CD8-positive, alpha-beta memory T cell (primary cell): ENCODE measurements around the gene LUZP1. TPM values are rescaled to one million over a fixed set of nuclear protein-coding genes. Genes with fewer than 3 reads are reported as not detected.

ENCODE experiments used
- CTCF ChIA-PET: fragments of 350-600 bp; sonication (Branson Sonifier 250); formaldehyde crosslinking; loops from one replicate; lab custom pipeline; 2021; ENCODE audit warnings: antibody characterized with exemption; lab: Charles Lee
- POLR2A ChIA-PET: fragments of 350-600 bp; sonication (Branson Sonifier 250); formaldehyde crosslinking; loops from one replicate; lab custom pipeline; 2021; ENCODE audit warnings: antibody characterized with exemption; lab: Charles Lee
- DNase-seq, 5 donors: peaks; one replicate each; pipeline versions ENCODE4 v3.0.0 to v3.0.0-alpha.2; 2020 to 2022; ENCODE audit warnings: mixed read lengths in 1 of 5
- H3K27ac ChIP-seq: one replicate; pipeline ENCODE4 v1.7.0; 2013; ENCODE audit warnings: low read depth, mild to moderate bottlenecking, low read length, moderate library complexity
- H3K27me3 ChIP-seq: 2 replicates; pipeline ENCODE4 v1.7.0; 2013; ENCODE audit warnings: low read length, mild to moderate bottlenecking; ENCODE audit not compliant: insufficient read depth, poor library complexity, severe bottlenecking
- H3K36me3 ChIP-seq: 2 replicates; pipeline ENCODE4 v1.7.0; 2013; ENCODE audit warnings: mild to moderate bottlenecking, low read length, moderate library complexity; ENCODE audit not compliant: insufficient read depth
- H3K4me1 ChIP-seq: 2 replicates; pipeline ENCODE4 v1.7.0; 2013; ENCODE audit warnings: mild to moderate bottlenecking, low read length, moderate library complexity; ENCODE audit not compliant: insufficient read depth
- H3K4me3 ChIP-seq: 2 replicates; pipeline ENCODE4 v1.7.0; 2013; ENCODE audit warnings: mild to moderate bottlenecking, low read length
- H3K9me3 ChIP-seq: 2 replicates; pipeline ENCODE4 v1.7.0; 2013; ENCODE audit warnings: mild to moderate bottlenecking, low read length
- H3K27ac Mint-ChIP-seq, 8 donors: one replicate each; pipeline ENCODE4 v1.8.0; 2020 to 2021; ENCODE audit warnings: mixed read lengths in 8 of 8, mild to moderate bottlenecking in 6 of 8, inconsistent platforms in 3 of 8, moderate library complexity in 3 of 8
- H3K27me3 Mint-ChIP-seq, 2 donors: one replicate each; pipeline ENCODE4 v1.8.0; 2020 to 2021; ENCODE audit warnings: mixed read lengths in 2 of 2, mild to moderate bottlenecking in 1 of 2, moderate library complexity in 1 of 2
- H3K36me3 Mint-ChIP-seq, 3 donors: one replicate each; pipeline ENCODE4 v1.8.0; 2020 to 2021; ENCODE audit warnings: mixed read lengths in 3 of 3, inconsistent platforms in 1 of 3, mild to moderate bottlenecking in 1 of 3
- H3K4me1 Mint-ChIP-seq, 3 donors: one replicate each; pipeline ENCODE4 v1.8.0; 2020 to 2021; ENCODE audit warnings: mixed read lengths in 3 of 3, inconsistent platforms in 1 of 3, mild to moderate bottlenecking in 1 of 3
- H3K4me3 Mint-ChIP-seq, 7 donors: one replicate each; pipeline ENCODE4 v1.8.0; 2020 to 2021; ENCODE audit warnings: mixed read lengths in 7 of 7, mild to moderate bottlenecking in 6 of 7, moderate library complexity in 4 of 7, inconsistent platforms in 2 of 7
- H3K9me3 Mint-ChIP-seq, 5 donors: one replicate each; pipeline ENCODE4 v1.8.0; 2020 to 2022; ENCODE audit warnings: mixed read lengths in 5 of 5, mild to moderate bottlenecking in 3 of 5, moderate library complexity in 2 of 5, inconsistent platforms in 1 of 5
- polyA plus RNA-seq: library from polyadenylated mRNA; unstranded; fragments of 300-500 nt; fragmentation: Illumina TruSeq; gene quantifications from one replicate; pipeline ENCODE4 v1.2.3, GENCODE V29; 2021
- total RNA-seq, 2 experiments: library from RNA; stranded (reverse); gene quantifications; one replicate each; pipeline ENCODE4 v1.2.3, GENCODE V29; 2021

Gene LUZP1
- total and polyA plus RNA-seq, 3 experiments from 2014 or later: 19.5 to 32.8 (median 19.6) TPM

DNA sequence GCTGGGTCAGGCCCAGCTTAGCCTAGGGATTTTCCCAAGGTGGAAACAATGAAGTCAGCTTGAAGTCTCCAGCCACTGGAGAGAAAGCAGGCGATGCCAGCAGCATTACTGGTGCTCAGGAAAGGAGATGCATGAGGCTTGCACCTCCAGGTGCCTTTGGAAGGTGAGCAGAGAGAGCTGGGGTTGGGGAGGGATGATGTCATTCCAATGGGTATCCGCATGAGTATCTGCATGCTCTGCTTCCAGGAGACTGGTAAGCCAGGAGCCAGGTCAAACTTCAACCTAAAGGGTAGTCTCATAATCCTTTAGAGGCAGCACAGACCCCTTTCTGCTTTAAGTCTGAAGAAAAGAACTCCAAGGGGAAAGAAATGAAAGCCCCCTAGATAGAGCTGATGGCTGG is 80.6 kb downstream of the LUZP1 start:
- Mint-ChIP-seq H3K9me3 (no peaks in the 10 kb centered on the region), H3K36me3 (peaks cover under 1 to 89% (median 17%) of the 10 kb centered on the region in 3 donors), H3K27ac (peak overlapping the region in 2 of 8 donors; percentile 12 to 63), H3K4me3 (no peak overlapping the region), H3K27me3 (no peaks in the 10 kb centered on the region), H3K4me1 (no peaks in the 10 kb centered on the region)
- Histone ChIP-seq H3K36me3 (peaks cover 23% of the 10 kb centered on the region), H3K9me3 (no peaks in the 10 kb centered on the region), H3K4me1 (no peaks in the 10 kb centered on the region), H3K4me3 (no peak overlapping the region), H3K27me3 (no peaks in the 10 kb centered on the region), H3K27ac (no peak overlapping the region)
- ChIA-PET POLR2A (no interaction called here), CTCF (interaction anchor here (1.2 kb wide), 1 partner anchor 96 kb away, joined by 6 read pairs; no protein-coding TSS in a partner anchor)
- no peak for DNase-seq

GRCh38 chr1:23085696-23086095 is 83.0 kb downstream of the LUZP1 start:
- Histone ChIP-seq H3K36me3 (peaks cover 38% of the 10 kb centered on the region), H3K9me3 (no peaks in the 10 kb centered on the region), H3K27ac (no peak overlapping the region), H3K4me1 (no peaks in the 10 kb centered on the region), H3K27me3 (no peaks in the 10 kb centered on the region), H3K4me3 (no peak overlapping the region)
- H3K27me3 Mint-ChIP-seq: no peaks in the 10 kb centered on the region
- DNase-seq: no peak
- no peak overlapping the region for H3K4me3 Mint-ChIP-seq
- H3K9me3 Mint-ChIP-seq: no peaks in the 10 kb centered on the region
- H3K36me3 Mint-ChIP-seq: peaks cover 0 to 91% (median 27%) of the 10 kb centered on the region in 3 donors
- POLR2A ChIA-PET: no interaction called here
- H3K4me1 Mint-ChIP-seq: peaks cover 0 to under 1% (median 0%) of the 10 kb centered on the region in 3 donors
- CTCF ChIA-PET: no interaction called here
- H3K27ac Mint-ChIP-seq: peak overlapping the region in 4 of 8 donors; percentile 2 to 42 (median 20)

- no peak for DNase-seq
- Histone ChIP-seq H3K36me3 (peaks cover 46% of the 10 kb centered on the region), H3K4me1 (no peaks in the 10 kb centered on the region), H3K27ac (no peak overlapping the region), H3K9me3 (no peaks in the 10 kb centered on the region), H3K27me3 (no peaks in the 10 kb centered on the region), H3K4me3 (no peak overlapping the region)
- peak overlapping the region in 3 of 8 donors; percentile 18 to 35 (median 23) for H3K27ac Mint-ChIP-seq
- H3K4me1 Mint-ChIP-seq: peaks cover 0 to 2% (median 0%) of the 10 kb centered on the region in 3 donors
- H3K36me3 Mint-ChIP-seq: peaks cover 0 to 93% (median 28%) of the 10 kb centered on the region in 3 donors
- H3K4me3 Mint-ChIP-seq: no peak overlapping the region
- ChIA-PET POLR2A (no interaction called here), CTCF (no interaction called here)
- no peaks in the 10 kb centered on the region for H3K9me3 Mint-ChIP-seq
- no peaks in the 10 kb centered on the region for H3K27me3 Mint-ChIP-seq
Observed at GRCh38 chr1:23084880-23085279, 83.8 kb downstream of the LUZP1 start.

GRCh38 chr1:23083714-23084480 is 84.8 kb downstream of the LUZP1 start:
- Mint-ChIP-seq H3K4me1 (peaks cover 0 to 2% (median 0%) of the 10 kb centered on the region in 3 donors), H3K9me3 (no peaks in the 10 kb centered on the region), H3K4me3 (no peak overlapping the region), H3K27ac (peak overlapping the region in 3 of 8 donors; percentile 47 to 65 (median 51)), H3K27me3 (no peaks in the 10 kb centered on the region), H3K36me3 (peaks cover 0 to 97% (median 33%) of the 10 kb centered on the region in 3 donors)
- H3K27ac ChIP-seq: no peak overlapping the region
- no peak overlapping the region for H3K4me3 ChIP-seq
- ChIA-PET POLR2A (no interaction called here), CTCF (no interaction called here)
- peaks cover 52% of the 10 kb centered on the region for H3K36me3 ChIP-seq
- no peaks in the 10 kb centered on the region for H3K27me3 ChIP-seq
- DNase-seq: no peak
- H3K4me1 ChIP-seq: no peaks in the 10 kb centered on the region
- no peaks in the 10 kb centered on the region for H3K9me3 ChIP-seq

GRCh38 chr1:23081376-23081775 is 87.3 kb downstream of the LUZP1 start:
- H3K9me3 ChIP-seq: no peaks in the 10 kb centered on the region
- peak overlapping the region in 1 of 8 donors; percentile 21 for H3K27ac Mint-ChIP-seq

GRCh38 chr1:23080885-23081284 is 87.8 kb downstream of the LUZP1 start:
- Histone ChIP-seq H3K36me3 (peaks cover 46% of the 10 kb centered on the region), H3K9me3 (no peaks in the 10 kb centered on the region), H3K4me3 (no peak overlapping the region), H3K4me1 (no peaks in the 10 kb centered on the region), H3K27me3 (no peaks in the 10 kb centered on the region), H3K27ac (no peak overlapping the region)
- ChIA-PET POLR2A (no interaction called here), CTCF (interaction anchor here (1.8 kb wide), 1 partner anchor 22 kb away, joined by 4 read pairs; no protein-coding TSS in a partner anchor)
- peaks cover 0 to 90% (median 30%) of the 10 kb centered on the region in 3 donors for H3K36me3 Mint-ChIP-seq
- H3K9me3 Mint-ChIP-seq: no peaks in the 10 kb centered on the region
- H3K27ac Mint-ChIP-seq: peak overlapping the region in 3 of 8 donors; percentile 21 to 71 (median 24)
- H3K4me3 Mint-ChIP-seq: no peak overlapping the region
- no peaks in the 10 kb centered on the region for H3K27me3 Mint-ChIP-seq
- no peak for DNase-seq
- H3K4me1 Mint-ChIP-seq: peaks cover 0 to 2% (median 0%) of the 10 kb centered on the region in 3 donors

More at GRCh38 chr1:23081376-23081775, 87.3 kb downstream of the LUZP1 start:
- CTCF ChIA-PET: interaction anchor here (0.6 kb wide), 1 partner anchor 1020 kb away, joined by 3 read pairs; no protein-coding TSS in a partner anchor
- Histone ChIP-seq H3K4me1 (no peaks in the 10 kb centered on the region), H3K27me3 (no peaks in the 10 kb centered on the region), H3K4me3 (no peak overlapping the region), H3K27ac (no peak overlapping the region), H3K36me3 (peaks cover 46% of the 10 kb centered on the region)
- Mint-ChIP-seq H3K36me3 (peaks cover 0 to 94% (median 31%) of the 10 kb centered on the region in 3 donors), H3K4me1 (peaks cover 0 to 2% (median 0%) of the 10 kb centered on the region in 3 donors), H3K27me3 (no peaks in the 10 kb centered on the region), H3K4me3 (no peak overlapping the region), H3K9me3 (no peaks in the 10 kb centered on the region)
- no peak for DNase-seq
- POLR2A ChIA-PET: no interaction called here

DNA sequence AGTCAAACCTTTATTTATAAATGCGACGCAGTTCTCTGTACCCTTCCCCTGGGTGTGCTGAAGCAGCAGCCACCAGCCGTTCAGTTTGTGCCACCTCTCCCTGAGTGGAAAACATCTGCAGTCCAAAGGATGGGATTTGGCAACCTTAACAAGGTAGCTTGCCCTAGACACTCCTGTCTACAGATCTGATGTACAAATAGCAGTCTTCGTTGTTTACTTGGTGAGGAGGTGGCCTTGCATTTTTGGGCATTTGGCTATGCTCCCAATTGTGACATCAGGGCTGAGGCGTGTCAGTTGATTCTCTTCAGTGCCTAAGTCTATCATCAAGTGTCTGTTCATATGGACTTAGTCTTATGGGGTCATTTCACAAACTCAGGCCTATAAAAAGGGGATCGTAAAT is 89.6 kb downstream of the LUZP1 start:
- POLR2A ChIA-PET: no interaction called here

DNA sequence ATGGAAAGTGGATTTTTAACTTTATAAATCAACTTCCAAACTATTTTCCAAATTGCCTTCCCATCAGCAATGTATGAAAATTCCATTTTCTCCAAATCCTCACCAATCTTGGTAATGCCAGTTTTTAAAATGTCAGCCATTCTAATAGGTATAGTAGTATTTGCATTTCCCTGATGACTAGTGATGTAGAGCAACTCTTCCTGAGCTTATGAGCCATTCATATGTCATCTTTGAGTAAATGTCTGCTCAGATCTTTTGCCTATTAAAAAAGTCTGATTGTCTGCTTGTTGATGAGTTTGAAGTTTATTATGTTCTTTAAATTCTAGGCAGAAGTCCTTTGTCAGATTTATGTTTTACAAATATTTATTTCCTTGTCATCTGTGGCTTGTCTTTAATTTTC is 94.6 kb downstream of the LUZP1 start:
- Mint-ChIP-seq H3K9me3 (no peaks in the 10 kb centered on the region), H3K4me1 (no peaks in the 10 kb centered on the region), H3K4me3 (no peak overlapping the region), H3K36me3 (peaks cover 4 to 85% (median 33%) of the 10 kb centered on the region in 3 donors), H3K27ac (no peak overlapping the region), H3K27me3 (no peaks in the 10 kb centered on the region)
- H3K27me3 ChIP-seq: no peaks in the 10 kb centered on the region
- H3K4me3 ChIP-seq: no peak overlapping the region
- ChIA-PET POLR2A (no interaction called here), CTCF (no interaction called here)
- DNase-seq: no peak
- H3K9me3 ChIP-seq: no peaks in the 10 kb centered on the region
- H3K4me1 ChIP-seq: no peaks in the 10 kb centered on the region
- peaks cover 47% of the 10 kb centered on the region for H3K36me3 ChIP-seq
- no peak overlapping the region for H3K27ac ChIP-seq

More for the DNA sequence above, 89.6 kb downstream of the LUZP1 start:
- Histone ChIP-seq H3K36me3 (peaks cover 46% of the 10 kb centered on the region), H3K9me3 (no peaks in the 10 kb centered on the region), H3K27ac (no peak overlapping the region), H3K4me3 (no peak overlapping the region), H3K27me3 (no peaks in the 10 kb centered on the region), H3K4me1 (no peaks in the 10 kb centered on the region)
- Mint-ChIP-seq H3K27me3 (no peaks in the 10 kb centered on the region), H3K4me1 (peaks cover 0 to 2% (median 0%) of the 10 kb centered on the region in 3 donors), H3K9me3 (no peaks in the 10 kb centered on the region), H3K36me3 (peaks cover 0 to 85% (median 28%) of the 10 kb centered on the region in 3 donors), H3K4me3 (no peak overlapping the region), H3K27ac (no peak overlapping the region)
- CTCF ChIA-PET: interaction anchor here (1.8 kb wide), 1 partner anchor 20 kb away, joined by 4 read pairs; no protein-coding TSS in a partner anchor
- no peak for DNase-seq
